IPS-15b (cell line): ENCODE data around the gene OLFML1.

Experiments used
- H3K27me3 ChIP-seq: one replicate; pipeline ENCODE4 v1.6.1; 2013; ENCODE audit warnings: low read length; ENCODE audit not compliant: control insufficient read depth, insufficient read depth
- H3K36me3 ChIP-seq: one replicate; pipeline ENCODE4 v1.6.1; 2013; ENCODE audit warnings: low read length; ENCODE audit not compliant: control insufficient read depth, insufficient read depth
- H3K4me1 ChIP-seq: one replicate; pipeline ENCODE4 v1.6.1; 2013; ENCODE audit warnings: mild to moderate bottlenecking, low read length; ENCODE audit not compliant: control insufficient read depth, insufficient read depth
- H3K4me3 ChIP-seq: one replicate; pipeline ENCODE4 v1.5.1; 2013; ENCODE audit warnings: low read depth, low read length
- H3K9ac ChIP-seq: one replicate; pipeline ENCODE4 v1.6.1; 2013; ENCODE audit warnings: low read depth, mild to moderate bottlenecking, low read length
- H3K9me3 ChIP-seq: one replicate; pipeline ENCODE4 v1.6.1; 2013; ENCODE audit warnings: mild to moderate bottlenecking, low read length; ENCODE audit not compliant: control insufficient read depth, insufficient read depth

OLFML1 gene

GRCh38 chr11:7485186-7486097 lies at the start of gene OLFML1:
OLFML1 (plus strand) TSS chr11:7485506; CDS start chr11:7485876, 370 bp downstream.
- H3K4me3 ChIP-seq, result no peak within 1 kb of the TSS
- H3K27me3 ChIP-seq, result no peaks in the 10 kb centered on the region
- H3K9ac ChIP-seq, result no peak within 1 kb of the TSS
- H3K9me3 ChIP-seq, result no peaks in the 10 kb centered on the region
- H3K4me1 ChIP-seq, result no peaks in the 10 kb centered on the region
- no peaks in the 10 kb centered on the region for H3K36me3 ChIP-seq

- Histone ChIP-seq H3K9ac (no peak overlapping the region), H3K36me3 (no peaks in the 10 kb centered on the region), H3K9me3 (no peaks in the 10 kb centered on the region), H3K4me1 (peaks cover 6% of the 10 kb centered on the region), H3K4me3 (no peak overlapping the region), H3K27me3 (no peaks in the 10 kb centered on the region)
Observed at GRCh38 chr11:7436146-7436545, 49.2 kb upstream of the OLFML1 start.

- H3K4me3 ChIP-seq, result no peak overlapping the region
- H3K4me1 ChIP-seq, result peaks cover 6% of the 10 kb centered on the region
- H3K9me3 ChIP-seq, result no peaks in the 10 kb centered on the region
- no peak overlapping the region for H3K9ac ChIP-seq
- H3K27me3 ChIP-seq, result no peaks in the 10 kb centered on the region
- H3K36me3 ChIP-seq, result no peaks in the 10 kb centered on the region
Observed at GRCh38 chr11:7436657-7437056, 48.6 kb upstream of the OLFML1 start.

GRCh38 chr11:7437696-7438095 lies 47.6 kb upstream of the OLFML1 start:
- no peaks in the 10 kb centered on the region for H3K36me3 ChIP-seq
- H3K9me3 ChIP-seq, result no peaks in the 10 kb centered on the region
- no peak overlapping the region for H3K4me3 ChIP-seq
- peaks cover 6% of the 10 kb centered on the region for H3K4me1 ChIP-seq
- no peak overlapping the region for H3K9ac ChIP-seq
- no peaks in the 10 kb centered on the region for H3K27me3 ChIP-seq

- Histone ChIP-seq H3K4me3 (no peak overlapping the region), H3K9ac (no peak overlapping the region), H3K36me3 (no peaks in the 10 kb centered on the region), H3K27me3 (no peaks in the 10 kb centered on the region), H3K9me3 (no peaks in the 10 kb centered on the region), H3K4me1 (peaks cover 6% of the 10 kb centered on the region)
Observed at GRCh38 chr11:7439746-7440320, 45.5 kb upstream of the OLFML1 start.

- Histone ChIP-seq H3K4me3 (no peak overlapping the region), H3K9me3 (no peaks in the 10 kb centered on the region), H3K4me1 (no peaks in the 10 kb centered on the region), H3K9ac (no peak overlapping the region), H3K36me3 (no peaks in the 10 kb centered on the region), H3K27me3 (no peaks in the 10 kb centered on the region)
Observed at GRCh38 chr11:7442588-7443215, 42.6 kb upstream of the OLFML1 start.

- Histone ChIP-seq H3K4me3 (no peak overlapping the region), H3K4me1 (no peaks in the 10 kb centered on the region), H3K9me3 (no peaks in the 10 kb centered on the region), H3K9ac (no peak overlapping the region), H3K36me3 (no peaks in the 10 kb centered on the region), H3K27me3 (no peaks in the 10 kb centered on the region)
Observed at GRCh38 chr11:7444091-7444981, 41.0 kb upstream of the OLFML1 start.

- H3K9me3 ChIP-seq, result no peaks in the 10 kb centered on the region
- no peaks in the 10 kb centered on the region for H3K36me3 ChIP-seq
- H3K4me1 ChIP-seq, result no peaks in the 10 kb centered on the region
- no peaks in the 10 kb centered on the region for H3K27me3 ChIP-seq
- no peak overlapping the region for H3K9ac ChIP-seq
- H3K4me3 ChIP-seq, result no peak overlapping the region
Observed at GRCh38 chr11:7445564-7445963, 39.7 kb upstream of the OLFML1 start.

GRCh38 chr11:7448201-7448600 lies 37.1 kb upstream of the OLFML1 start:
- H3K9ac ChIP-seq, result no peak overlapping the region
- no peaks in the 10 kb centered on the region for H3K9me3 ChIP-seq
- no peaks in the 10 kb centered on the region for H3K4me1 ChIP-seq
- no peaks in the 10 kb centered on the region for H3K27me3 ChIP-seq
- H3K36me3 ChIP-seq, result no peaks in the 10 kb centered on the region
- no peak overlapping the region for H3K4me3 ChIP-seq

- H3K4me3 ChIP-seq, result no peak overlapping the region
- no peaks in the 10 kb centered on the region for H3K27me3 ChIP-seq
- no peaks in the 10 kb centered on the region for H3K9me3 ChIP-seq
- H3K36me3 ChIP-seq, result no peaks in the 10 kb centered on the region
- no peak overlapping the region for H3K9ac ChIP-seq
- no peaks in the 10 kb centered on the region for H3K4me1 ChIP-seq
Observed at GRCh38 chr11:7449211-7449840, 36.0 kb upstream of the OLFML1 start.

- Histone ChIP-seq H3K9me3 (no peaks in the 10 kb centered on the region), H3K36me3 (no peaks in the 10 kb centered on the region)
Observed at GRCh38 chr11:7449841-7450214, 35.5 kb upstream of the OLFML1 start.

More at GRCh38 chr11:7449841-7450214, 35.5 kb upstream of the OLFML1 start:
- Histone ChIP-seq H3K4me3 (no peak overlapping the region), H3K9ac (no peak overlapping the region), H3K27me3 (no peaks in the 10 kb centered on the region), H3K4me1 (no peaks in the 10 kb centered on the region)
